Measurements from ENCODE around the gene TLE3.

DNA sequence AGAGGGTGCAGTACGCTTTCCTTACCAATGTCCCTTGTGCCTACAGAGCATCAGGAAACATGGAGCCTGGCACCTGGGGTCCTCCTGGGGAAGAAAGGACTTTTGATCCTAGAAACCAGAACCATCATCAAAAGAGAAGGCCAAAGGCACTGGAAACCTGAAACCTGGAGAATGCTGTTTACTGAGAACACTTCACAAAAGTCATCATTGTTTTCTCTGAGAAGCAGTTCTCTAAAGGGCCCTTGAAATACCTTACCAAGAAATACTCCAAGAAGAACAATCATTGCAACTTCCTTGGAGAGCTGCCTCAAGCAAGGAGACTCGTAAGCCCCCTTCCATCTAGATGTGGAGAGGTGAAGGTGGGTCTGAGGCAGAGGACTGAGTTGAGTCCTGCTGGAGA, 66.0 kb downstream of the TLE3 start:
- TF ChIP-seq, protein P1, sequence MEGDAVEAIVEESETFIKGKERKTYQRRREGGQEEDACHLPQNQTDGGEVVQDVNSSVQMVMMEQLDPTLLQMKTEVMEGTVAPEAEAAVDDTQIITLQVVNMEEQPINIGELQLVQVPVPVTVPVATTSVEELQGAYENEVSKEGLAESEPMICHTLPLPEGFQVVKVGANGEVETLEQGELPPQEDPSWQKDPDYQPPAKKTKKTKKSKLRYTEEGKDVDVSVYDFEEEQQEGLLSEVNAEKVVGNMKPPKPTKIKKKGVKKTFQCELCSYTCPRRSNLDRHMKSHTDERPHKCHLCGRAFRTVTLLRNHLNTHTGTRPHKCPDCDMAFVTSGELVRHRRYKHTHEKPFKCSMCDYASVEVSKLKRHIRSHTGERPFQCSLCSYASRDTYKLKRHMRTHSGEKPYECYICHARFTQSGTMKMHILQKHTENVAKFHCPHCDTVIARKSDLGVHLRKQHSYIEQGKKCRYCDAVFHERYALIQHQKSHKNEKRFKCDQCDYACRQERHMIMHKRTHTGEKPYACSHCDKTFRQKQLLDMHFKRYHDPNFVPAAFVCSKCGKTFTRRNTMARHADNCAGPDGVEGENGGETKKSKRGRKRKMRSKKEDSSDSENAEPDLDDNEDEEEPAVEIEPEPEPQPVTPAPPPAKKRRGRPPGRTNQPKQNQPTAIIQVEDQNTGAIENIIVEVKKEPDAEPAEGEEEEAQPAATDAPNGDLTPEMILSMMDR (conservative IDR thresholded peaks at IDR 0.05; ENCODE audit: low read depth, low read length) = no peak
- no peak for TF ChIP-seq BHLHE40 (IDR thresholded peaks at IDR 0.05; ENCODE audit: low read depth, low read length)
- no peak for TF ChIP-seq SMC3 (IDR thresholded peaks at IDR 0.05; ENCODE audit: low read depth, low read length)
- TF ChIP-seq POLR2A (IDR thresholded peaks at IDR 0.05; ENCODE audit: low read depth, low read length) = no peak
- no peak for TF ChIP-seq RCOR1 (IDR thresholded peaks at IDR 0.05; ENCODE audit: insufficient replicate concordance, low read length)
- no peak for TF ChIP-seq RFX5 (IDR thresholded peaks at IDR 0.05; ENCODE audit: low read depth, low read length)
